ENCODE data around the gene PADI3. TPM values are rescaled to one million over a fixed set of nuclear protein-coding genes. Genes with fewer than 3 reads are reported as not detected.

Gene PADI3
- total RNA-seq, 1 donor from 2014 or later: not detected

DNA sequence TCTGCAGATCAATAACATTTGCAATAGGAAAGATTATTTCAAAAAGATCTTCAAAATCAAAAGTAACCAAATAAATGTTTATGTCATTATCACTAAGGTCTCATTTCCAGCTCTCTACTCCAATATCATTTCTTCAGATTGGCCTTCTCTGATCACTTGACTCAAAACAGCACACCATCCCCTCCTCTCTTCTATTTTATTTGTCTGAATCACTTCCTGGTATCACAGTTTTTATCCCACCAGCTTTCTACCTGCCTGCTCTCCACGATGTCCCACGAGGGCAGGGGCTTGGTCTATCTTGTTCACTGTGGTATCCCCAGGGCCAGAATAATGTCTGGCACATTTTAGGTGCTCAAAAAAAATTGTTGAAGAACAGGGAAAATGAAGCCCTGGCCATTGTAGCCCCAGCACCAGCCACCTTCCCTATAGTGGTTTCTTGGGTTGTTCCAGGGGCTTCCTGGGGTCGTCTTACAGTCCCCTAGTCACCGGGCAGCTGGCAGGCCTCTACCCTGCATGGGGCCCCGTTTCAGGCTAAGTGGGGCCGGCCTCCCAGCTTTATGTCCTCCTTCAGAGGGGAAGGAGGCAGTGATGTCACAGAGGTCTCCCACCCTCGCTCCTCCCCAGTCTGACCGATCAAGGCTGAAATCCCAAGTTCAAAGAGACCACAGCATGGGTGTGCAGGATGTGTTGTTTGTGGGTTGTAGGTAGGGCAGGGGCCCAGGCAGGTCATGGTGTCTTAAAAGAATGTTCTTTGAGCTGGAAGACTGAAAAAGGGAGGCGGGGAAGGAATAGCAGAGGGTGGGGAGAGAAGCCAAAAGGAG is 47.5 kb upstream of the PADI3 start:
- H3K9me3 Mint-ChIP-seq (ENCODE audit: unreplicated experiment): no peaks in the 10 kb centered on the region
- H3K4me1 Mint-ChIP-seq (ENCODE audit: unreplicated experiment): no peaks in the 10 kb centered on the region
- peaks cover 2% of the 10 kb centered on the region for H3K27me3 Mint-ChIP-seq (ENCODE audit: unreplicated experiment)
- DNase-seq (ENCODE audit: low spot score): no peak
- no peaks in the 10 kb centered on the region for H3K36me3 Mint-ChIP-seq (ENCODE audit: low read depth, unreplicated experiment)
- H3K27ac Mint-ChIP-seq (ENCODE audit: unreplicated experiment): no peak overlapping the region
- no peak overlapping the region for H3K4me3 Mint-ChIP-seq (ENCODE audit: unreplicated experiment)
- no peak for TF ChIP-seq CTCF (IDR thresholded peaks at IDR 0.05; ENCODE audit: unreplicated experiment)

- no peak within 1 kb of the TSS for H3K4me3 Mint-ChIP-seq (ENCODE audit: unreplicated experiment)
- DNase-seq (ENCODE audit: low spot score): no peak
- no peak within 1 kb of the TSS for H3K27ac Mint-ChIP-seq (ENCODE audit: unreplicated experiment)
- H3K4me1 Mint-ChIP-seq (ENCODE audit: unreplicated experiment): no peaks in the 10 kb centered on the region
- no peaks in the 10 kb centered on the region for H3K36me3 Mint-ChIP-seq (ENCODE audit: low read depth, unreplicated experiment)
- peaks cover 3% of the 10 kb centered on the region for H3K27me3 Mint-ChIP-seq (ENCODE audit: unreplicated experiment)
- no peaks in the 10 kb centered on the region for H3K9me3 Mint-ChIP-seq (ENCODE audit: unreplicated experiment)
- TF ChIP-seq CTCF (IDR thresholded peaks at IDR 0.05; ENCODE audit: unreplicated experiment): no peak
Observed at GRCh38 chr1:17204546-17205440, 44.1 kb upstream of the PADI3 start, which contains the start of gene PADI1. TSS of gene PADI1 (plus strand) at chr1:17205128. CDS start at chr1:17205218, 90 bp downstream.

DNA sequence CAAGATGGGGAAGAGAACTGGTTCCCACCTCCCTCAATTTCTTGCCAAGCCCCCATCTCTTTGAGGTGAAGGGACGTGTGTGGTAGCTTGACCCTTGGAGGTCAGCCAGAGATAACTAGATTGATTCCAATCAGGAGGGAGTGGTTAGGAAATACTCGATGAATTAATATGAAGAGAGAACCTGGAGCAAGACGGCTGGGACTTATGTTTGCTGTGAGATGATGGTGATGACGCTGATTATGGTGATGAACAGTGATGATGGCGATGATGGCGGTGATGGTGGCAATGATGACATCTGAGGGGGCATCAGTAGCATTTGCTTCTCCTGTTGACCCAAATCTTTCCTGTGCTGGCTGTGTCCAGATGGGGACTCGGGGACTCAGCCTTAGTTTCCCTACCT is 43.2 kb upstream of the PADI3 start:
- TF ChIP-seq CTCF (IDR thresholded peaks at IDR 0.05; ENCODE audit: unreplicated experiment): no peak
- Mint-ChIP-seq H3K9me3 (ENCODE audit: unreplicated experiment) (no peaks in the 10 kb centered on the region), H3K36me3 (ENCODE audit: low read depth, unreplicated experiment) (no peaks in the 10 kb centered on the region), H3K4me3 (ENCODE audit: unreplicated experiment) (no peak overlapping the region), H3K27ac (ENCODE audit: unreplicated experiment) (no peak overlapping the region), H3K27me3 (ENCODE audit: unreplicated experiment) (peaks cover 3% of the 10 kb centered on the region), H3K4me1 (ENCODE audit: unreplicated experiment) (no peaks in the 10 kb centered on the region)
- no peak for DNase-seq (ENCODE audit: low spot score)

DNA sequence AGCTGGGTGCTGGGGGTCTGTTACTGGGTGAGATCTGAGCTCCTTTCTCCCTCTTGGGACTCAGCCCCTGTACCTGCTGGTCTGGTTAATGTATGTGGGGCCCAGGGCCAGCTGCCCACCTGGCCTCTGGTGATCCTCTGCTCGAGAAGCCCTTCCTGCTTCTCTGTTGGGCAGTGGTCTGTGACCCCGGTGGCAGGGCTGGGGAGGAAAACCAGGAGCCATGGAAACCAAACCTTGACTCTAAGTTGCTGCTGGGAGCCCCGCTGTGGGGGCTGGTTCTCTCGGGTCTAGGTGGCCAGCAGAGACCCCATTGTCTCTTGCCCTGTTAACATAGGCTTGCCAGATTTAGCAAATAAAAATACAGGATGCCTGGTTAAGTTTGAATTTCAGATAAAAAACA is 42.7 kb upstream of the PADI3 start:
- DNase-seq (ENCODE audit: low spot score): no peak
- no peak overlapping the region for H3K27ac Mint-ChIP-seq (ENCODE audit: unreplicated experiment)
- no peak overlapping the region for H3K4me3 Mint-ChIP-seq (ENCODE audit: unreplicated experiment)
- H3K9me3 Mint-ChIP-seq (ENCODE audit: unreplicated experiment): no peaks in the 10 kb centered on the region
- no peaks in the 10 kb centered on the region for H3K36me3 Mint-ChIP-seq (ENCODE audit: low read depth, unreplicated experiment)
- H3K4me1 Mint-ChIP-seq (ENCODE audit: unreplicated experiment): no peaks in the 10 kb centered on the region
- H3K27me3 Mint-ChIP-seq (ENCODE audit: unreplicated experiment): peaks cover 3% of the 10 kb centered on the region
- TF ChIP-seq CTCF (IDR thresholded peaks at IDR 0.05; ENCODE audit: unreplicated experiment): no peak
